ENCODE measurements around the gene AZIN2. TPM values are rescaled to one million over a fixed set of nuclear protein-coding genes. Genes with fewer than 3 reads are reported as not detected.
A peak's percentile ranks its signal among the peaks of the same experiment; 100 is the strongest.

The AZIN2 gene
- total RNA-seq, 1 experiment from 2014 or later = 8.9 TPM

DNA sequence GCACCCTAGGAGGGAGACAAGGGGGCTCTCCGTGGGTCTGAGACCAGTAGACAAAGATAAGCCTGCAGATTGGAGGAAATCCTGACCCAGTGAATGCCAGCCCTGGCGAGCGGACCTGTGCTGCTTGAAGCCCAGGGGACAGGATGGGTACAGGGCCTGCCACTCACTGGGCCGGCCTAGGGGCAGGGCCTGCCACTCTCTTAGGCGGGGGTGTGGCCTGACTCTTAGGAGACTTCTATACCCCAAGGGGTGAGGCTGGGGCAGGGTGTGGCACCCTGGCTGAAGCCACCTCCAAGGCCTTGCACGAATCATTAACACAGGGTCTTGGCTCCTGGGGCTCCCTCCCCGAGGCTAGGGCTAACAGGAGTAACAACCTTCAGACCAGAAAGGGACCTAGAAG, 70.2 kb downstream of the AZIN2 start:
- DNase-seq (ENCODE audit: low read depth) = no peak

DNA sequence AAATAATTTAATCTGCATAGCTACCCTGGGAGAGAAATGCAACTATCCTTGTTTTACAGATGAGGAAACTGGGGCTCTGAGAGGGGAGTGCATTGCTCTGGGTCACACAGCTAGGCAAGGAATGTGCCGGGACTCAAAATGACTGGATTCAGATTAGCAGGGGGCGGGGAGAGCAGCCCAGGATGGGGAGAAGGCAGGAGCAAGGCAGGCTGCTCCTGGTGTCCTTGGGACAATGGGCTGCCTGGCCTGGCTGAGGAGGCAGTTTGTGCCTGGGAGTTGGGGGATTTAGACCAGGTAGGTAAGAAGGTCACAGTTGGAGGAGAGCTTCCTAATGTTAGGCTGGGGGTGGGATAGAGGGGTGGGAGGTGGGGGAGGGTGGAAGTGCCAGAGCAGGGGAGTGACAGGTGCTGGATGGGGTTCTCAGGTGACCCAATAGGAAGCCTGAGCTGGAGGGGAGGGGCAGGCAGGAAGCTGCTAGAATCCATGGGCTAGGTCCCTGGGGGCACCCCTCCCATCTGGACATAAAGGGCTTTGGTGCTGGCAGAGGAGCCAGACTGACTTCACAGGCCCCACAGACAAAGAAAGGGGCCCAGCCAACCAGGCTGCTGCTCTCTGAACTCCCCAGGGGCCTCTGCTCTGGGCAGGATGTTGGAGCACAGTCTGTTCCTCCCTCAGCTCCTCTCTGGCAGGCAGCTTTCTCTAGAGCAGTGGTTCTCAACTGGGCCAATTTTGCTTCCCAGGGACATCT, 71.9 kb downstream of the AZIN2 start:
- no peak for DNase-seq (ENCODE audit: low read depth)

DNA sequence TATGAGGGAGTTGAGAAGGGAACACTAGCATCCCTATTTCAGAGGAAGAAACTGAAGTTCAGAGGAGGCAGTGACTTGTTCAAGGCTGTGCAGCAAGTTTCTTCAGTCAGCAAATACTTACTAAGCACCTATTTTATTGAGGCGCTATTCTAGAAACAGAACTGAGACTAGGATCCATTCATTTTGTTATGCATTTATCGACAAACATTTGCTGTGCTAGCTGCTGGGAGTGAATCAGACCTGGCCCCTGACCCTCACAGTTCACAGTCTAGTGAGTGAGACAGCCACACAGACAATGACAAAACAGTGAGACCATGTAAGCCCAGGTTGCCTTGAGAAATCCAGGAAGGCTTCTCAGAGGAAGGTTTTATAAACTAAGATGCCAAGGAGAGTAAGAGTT, 72.7 kb downstream of the AZIN2 start:
- DNase-seq (ENCODE audit: low read depth) = no peak

DNA sequence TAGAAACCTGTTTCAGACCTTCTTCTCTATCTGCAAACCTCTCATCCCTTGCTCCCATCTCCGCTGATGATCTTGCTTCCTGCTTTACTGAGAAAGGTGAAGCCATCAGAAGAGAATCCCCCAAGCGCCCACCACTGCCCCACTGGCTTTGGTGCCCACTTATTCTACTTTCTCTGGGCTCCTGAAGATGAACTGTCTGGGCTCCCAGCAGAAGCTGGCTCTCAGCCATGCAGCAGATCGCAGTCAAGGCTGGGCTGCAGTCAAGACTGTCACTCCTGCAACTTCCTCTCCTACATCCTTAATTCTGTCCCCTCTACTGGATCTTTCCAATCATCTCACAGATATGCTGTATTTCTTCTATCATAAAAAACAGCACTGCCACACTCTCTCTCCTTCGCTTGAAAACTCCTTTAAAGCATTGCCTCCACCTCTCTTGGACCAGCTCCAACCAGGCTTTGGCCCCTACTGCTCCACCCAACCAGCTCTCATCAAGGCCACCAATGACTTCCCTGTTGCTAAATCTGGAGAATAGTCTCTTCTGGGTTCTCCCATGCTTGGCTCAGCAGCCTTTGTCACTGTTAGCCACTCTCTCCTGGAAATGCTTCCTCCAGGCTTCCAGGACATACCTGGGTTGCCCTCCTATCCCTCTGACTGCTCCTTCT, 75.1 kb downstream of the AZIN2 start:
- no peak for DNase-seq (ENCODE audit: low read depth)

DNA sequence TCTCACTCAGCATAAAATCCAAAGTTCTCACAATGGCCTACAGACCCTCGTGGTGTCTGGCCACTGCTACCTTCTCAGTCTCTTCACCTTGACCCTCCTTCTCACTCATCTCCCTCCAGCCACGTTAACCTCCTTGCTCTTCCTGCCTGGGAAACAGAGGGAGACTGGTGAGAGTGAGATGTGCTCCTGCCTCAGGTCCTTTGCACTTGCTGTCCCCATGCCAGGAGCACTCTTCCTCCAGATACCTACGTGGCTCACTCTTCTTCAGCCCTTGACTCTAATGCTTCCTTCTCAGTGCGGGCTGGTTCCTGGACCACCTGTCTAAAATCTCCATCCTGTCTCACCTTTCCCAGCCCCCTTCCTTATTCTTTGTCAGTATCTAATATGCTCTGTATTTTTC, 76.2 kb downstream of the AZIN2 start:
- no peak for DNase-seq (ENCODE audit: low read depth)

DNA sequence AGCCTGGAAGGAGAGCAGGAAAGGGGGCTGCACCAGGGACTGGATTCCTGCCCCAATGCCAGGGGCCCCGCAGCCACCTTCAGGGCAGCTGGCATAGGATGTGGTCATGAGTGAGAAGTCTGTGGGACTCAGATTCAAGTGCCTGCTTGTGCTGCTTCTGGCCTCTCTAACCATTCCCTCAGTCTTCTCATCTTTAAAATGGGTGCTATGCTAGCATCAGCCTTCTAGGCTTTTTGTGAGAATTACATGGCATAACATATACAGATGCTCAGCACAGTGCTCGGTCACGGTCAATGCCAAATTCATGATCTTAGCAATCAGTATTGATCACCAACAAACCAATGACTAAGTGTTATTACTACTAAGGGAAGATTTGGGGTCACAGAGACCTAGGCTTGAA, 77.4 kb downstream of the AZIN2 start:
- DNase-seq (ENCODE audit: low read depth) = no peak

DNA sequence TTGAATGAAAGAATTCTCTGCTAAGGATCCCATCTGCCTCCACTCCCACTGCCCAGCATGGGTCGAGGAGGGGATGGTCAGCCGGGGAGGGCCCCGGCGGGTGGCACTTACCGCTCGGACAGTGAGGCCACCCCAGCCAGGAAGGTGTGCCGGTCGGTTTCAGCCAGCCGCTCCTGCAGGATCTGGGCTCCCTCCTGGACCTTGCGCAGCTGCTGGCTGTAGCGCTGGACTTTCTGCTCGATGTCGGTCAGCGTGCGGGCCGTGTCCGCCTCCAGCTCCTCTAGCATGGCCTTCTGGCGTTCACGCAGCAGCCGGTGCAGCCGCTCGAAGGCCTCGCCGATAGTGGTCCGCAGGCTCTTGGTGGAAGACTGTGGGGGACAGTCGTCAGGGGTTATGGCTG, 78.6 kb downstream of the AZIN2 start:
- DNase-seq (ENCODE audit: low read depth) = no peak

DNA sequence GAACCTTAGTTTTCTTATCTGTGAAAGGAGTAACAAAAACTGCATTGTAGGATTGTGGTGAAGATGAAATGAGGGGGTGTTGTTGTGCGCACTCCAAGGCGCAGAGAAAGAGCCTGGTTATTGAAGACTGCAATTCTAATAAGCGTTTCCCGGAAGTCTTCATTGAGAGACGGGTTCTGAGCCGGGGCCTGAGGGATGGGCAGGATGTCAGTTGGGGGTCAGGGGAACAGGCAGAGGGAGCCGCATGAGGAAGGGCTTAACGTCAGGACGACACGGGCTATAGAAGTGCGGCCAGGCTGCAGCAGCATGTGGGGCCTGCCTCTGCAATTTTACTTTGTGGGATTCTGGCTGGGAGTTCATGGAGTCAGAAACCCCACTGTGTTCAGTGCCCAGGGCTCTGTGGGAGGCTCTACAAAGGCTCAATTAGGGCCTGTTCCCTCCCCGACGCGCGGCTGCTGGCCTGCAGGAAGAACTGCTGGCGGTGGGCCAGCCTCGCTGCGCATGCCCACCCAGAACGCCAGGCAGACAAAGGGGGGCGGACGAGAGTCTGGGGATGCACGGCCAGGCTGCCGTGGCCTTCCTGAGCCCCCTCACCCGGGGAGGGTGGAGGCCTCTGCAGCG, 80.2 kb downstream of the AZIN2 start:
- peak; percentile 73 for DNase-seq (ENCODE audit: low read depth)

DNA sequence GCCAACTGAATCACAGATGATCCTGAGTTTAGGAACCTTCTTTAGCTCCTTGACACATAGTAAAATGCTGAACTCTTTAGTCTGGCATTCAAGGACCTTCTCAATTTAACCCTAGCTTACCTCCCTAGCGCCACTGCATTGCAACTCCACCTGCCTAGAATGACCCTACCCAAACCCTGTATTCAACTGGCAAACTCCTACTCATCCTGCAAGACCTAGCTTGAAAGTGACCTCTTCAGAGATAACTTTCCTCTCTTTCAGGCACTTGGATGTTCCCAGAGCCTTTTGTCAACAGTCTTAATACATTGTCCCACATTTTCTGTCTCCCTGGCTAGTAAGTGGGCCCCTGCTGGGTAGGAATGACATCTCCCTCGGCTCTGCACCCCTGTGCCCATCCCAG, 81.2 kb downstream of the AZIN2 start:
- DNase-seq (ENCODE audit: low read depth) = no peak

DNA sequence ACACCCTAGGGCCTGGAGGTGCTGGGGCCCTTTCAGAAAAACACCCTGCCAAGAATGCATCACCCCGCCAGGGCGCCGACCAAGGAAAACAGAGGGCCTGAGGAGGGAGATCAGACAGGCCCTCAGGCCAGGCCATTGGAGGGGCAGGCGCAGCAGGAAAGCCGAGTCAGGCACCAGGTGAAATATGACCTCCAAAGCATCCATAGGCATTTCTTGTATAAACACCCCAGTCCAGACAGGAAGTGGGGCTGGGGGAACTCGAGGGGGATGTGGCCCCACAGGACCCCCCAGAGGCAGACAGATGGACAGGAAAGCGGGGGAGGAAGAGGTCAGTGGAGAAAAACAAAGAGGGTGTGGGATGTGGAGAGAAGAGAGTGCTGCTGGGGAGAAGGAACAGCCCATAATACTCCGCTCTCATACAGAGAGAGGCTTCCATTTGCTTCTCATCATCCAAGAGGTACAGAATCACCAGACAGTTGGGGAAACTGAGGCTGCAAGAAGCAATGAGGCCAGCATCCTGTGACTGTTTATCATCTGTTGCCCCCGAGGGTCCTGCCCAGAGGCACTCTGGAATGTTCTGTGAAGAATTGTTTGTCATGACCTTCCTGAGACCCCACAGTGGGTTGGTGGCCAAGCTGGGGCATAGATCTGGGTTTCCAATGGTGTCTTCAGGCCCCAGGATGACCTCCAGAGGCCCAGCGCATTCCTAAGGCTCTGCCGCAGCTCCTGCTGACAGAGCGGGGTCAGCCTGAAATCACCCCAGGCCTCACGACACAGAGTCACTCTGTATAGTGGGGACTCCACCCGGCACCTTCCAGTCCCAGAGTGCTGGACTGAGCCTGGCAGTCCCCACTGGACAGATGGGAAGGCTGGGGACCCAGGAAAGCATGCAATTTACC, 82.9 kb downstream of the AZIN2 start:
- peak; percentile 87 for DNase-seq (ENCODE audit: low read depth)

DNA sequence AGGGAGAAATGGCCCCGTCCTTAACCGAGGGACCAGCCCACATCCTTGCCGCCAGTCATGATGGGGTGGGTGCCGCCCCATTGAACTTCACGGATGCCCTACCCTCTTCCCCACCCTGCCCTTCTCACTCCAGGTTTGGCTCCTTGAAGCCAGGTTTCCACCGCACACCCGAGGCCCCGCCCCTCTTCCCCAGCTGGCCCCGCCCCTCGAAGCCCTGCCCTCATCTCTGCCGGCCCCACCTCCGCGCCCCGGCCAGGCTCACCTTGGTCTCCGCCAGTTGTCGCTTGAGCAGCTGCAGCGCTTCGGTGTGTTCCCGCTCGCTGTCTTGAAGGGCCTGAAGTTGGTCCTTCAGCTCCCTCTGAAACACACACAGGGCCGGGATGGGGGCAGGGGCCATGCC, 84.3 kb downstream of the AZIN2 start:
- no peak for DNase-seq (ENCODE audit: low read depth)

DNA sequence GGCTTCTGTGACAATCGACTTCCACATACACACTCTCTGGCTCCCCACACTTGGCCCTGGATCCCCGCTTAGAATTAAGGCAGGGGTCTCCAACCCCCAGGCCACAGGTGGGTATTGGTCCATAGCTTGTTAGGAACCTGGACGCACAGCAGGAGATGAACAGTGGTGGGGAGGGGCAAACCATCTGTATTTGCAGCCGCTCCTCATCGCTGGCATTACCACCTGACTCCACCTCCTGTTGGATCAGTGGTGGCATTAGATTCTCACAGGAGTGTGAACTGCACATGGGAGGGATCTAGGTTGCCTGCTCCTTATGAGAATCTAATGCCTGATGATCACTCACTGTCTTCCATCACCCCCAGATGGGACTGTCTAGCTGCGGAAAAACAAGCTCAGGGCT, 84.9 kb downstream of the AZIN2 start:
- no peak for DNase-seq (ENCODE audit: low read depth)

DNA sequence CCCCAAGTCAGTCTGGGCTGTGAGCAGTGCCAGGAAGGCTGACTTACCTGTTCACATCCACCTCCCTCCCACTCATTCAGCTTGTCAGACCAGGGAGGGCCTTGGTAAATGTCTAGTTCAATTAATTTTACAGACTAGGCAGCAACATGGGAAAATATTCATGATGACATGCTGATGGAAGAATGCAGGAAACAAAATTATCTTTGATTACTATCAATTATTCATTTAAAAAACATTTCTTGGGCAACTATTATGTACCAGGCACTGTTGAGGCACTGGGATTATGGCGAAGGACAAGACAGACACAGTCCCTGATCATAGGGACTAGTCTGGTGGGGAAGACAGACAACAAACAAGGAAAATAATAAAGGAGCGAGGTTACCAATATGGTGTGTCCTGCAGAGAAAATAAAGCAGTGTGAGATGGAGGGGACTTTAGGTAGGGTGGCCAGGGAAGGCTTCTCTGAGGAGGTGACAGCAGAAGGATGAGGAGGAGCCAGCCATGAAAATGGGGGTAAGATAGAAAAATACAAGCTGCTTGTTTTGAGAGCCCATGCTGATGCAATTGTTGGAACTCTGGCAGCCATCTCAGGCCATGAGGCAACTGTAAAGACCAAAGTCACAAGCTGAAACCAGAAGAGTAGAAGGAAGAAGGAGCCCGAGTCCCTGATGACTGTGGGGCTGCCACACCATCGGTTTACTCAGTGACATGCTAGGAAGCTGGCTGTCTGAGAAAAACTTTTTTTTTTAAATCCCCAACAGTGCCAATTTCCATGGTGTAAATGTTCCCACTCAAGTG, 86.9 kb downstream of the AZIN2 start:
- no peak for DNase-seq (ENCODE audit: low read depth)

DNA sequence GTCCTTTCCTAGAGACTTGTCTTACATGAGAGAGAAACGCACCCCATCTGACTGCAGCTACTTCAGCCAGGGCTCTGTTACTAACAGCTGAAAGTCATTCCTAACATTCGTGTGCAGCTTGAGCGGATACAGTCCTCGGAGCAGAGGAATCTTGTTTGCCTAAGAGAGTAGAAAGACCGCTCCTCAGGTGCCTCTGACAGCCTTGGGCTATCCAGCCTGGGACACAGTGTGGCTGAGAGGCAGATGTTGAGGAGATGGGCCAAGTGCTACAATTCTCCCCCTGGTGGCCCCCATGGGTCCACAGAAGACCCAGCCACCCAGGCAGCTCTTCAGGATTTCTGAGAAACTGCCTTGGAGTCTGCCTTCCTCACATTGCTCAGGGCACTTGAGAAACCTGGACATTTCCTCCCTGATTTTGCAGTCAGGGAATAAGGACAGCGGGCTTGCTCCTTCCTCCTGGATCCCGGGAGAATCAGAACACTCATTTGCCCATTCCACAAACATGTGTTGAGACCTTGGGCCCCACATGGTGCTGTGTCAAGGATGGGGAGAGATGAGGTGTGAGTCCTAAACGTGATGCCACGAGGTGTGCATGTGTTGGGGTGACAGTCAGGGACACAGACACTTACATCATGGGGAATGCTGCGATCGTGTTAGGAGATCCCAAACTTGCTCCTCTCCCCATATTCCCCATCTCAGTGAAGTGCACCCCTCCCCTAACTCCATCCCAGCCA, 87.8 kb downstream of the AZIN2 start:
- no peak for DNase-seq (ENCODE audit: low read depth)

DNA sequence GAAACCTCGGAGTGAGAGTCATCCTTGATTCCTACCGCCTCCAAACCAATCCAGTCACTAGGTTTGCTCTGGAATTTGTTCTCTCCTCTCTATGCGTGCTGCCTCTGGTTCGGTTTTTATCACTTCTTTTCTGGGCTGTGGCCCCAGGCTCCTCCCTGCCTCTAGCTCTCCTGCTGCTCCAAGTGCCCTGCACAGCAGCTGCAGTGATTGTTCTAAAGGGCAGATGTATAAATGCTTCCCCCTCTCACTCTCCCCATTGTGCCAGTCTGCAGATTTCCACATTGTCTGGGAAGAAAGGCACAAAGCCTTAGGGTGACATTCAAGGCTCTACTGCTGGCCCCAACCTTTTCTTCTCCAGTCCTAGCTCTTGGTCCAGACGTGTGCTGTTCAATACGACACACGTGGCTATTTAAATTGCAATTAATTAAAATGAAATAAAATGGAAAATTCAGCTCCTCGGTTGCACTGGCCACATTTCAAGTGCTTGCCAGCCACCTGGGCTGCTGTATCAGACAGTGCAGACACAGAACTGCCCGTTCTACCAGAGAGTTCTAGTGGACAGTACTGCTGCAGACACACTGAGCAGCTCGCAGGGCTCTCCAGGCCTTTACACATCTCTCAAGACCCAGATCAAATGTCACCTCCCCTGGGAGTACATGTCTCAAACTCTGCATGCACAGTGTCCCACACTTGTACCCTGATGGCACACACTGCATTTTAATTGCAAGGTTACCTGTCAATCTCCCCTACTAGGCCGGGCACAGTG, 88.5 kb downstream of the AZIN2 start:
- DNase-seq (ENCODE audit: low read depth) = no peak

Other genes with a start within 250 kb of the AZIN2 start
- gene FNDC5, start 210.2 kb upstream of the AZIN2 start, total RNA-seq (2014; rRNA removed; shearing (Covaris generic)) = 2.0 and 2.7 TPM in 2 replicates
- gene HPCA, start 194.7 kb upstream of the AZIN2 start, total RNA-seq (2014; rRNA removed; shearing (Covaris generic)) = not detected in 2 replicates
- 27.7 and 48.1 TPM in 2 replicates for gene TMEM54, start 179.8 kb upstream of the AZIN2 start, total RNA-seq (2014; rRNA removed; shearing (Covaris generic))
- gene RNF19B, start 116.3 kb upstream of the AZIN2 start, total RNA-seq (2014; rRNA removed; shearing (Covaris generic)) = 18.8 and 20.4 TPM in 2 replicates
- gene AK2, start 44.3 kb upstream of the AZIN2 start, total RNA-seq (2014; rRNA removed; shearing (Covaris generic)) = 339 and 582 TPM in 2 replicates
- 2.9 and 5.4 TPM in 2 replicates for gene TRIM62, start 100.9 kb downstream of the AZIN2 start, total RNA-seq (2014; rRNA removed; shearing (Covaris generic))
- 6.5 and 14.6 TPM in 2 replicates for gene ZNF362, start 175.3 kb downstream of the AZIN2 start, total RNA-seq (2014; rRNA removed; shearing (Covaris generic))
- not detected in 2 replicates for gene A3GALT2, start 239.9 kb downstream of the AZIN2 start, total RNA-seq (2014; rRNA removed; shearing (Covaris generic))

Data from Daoy (cell line).